Prostate gland (tissue), 2 donors: ENCODE measurements around the gene CCDC136.

ENCODE experiments used
- CTCF ChIP-seq, 4 experiments: fragments of 200-600 bp in 2 of 4; fragments of 450-650 bp in 2 of 4; sonication (generic) in 2 of 4; IDR thresholded peaks; 1 replicate in 3 of 4; 2 replicates in 1 of 4; pipeline ENCODE4 v1.5.1; 2016 to 2019; ENCODE audit warnings: antibody characterized with exemption in 4 of 4, mild to moderate bottlenecking in 2 of 4, moderate library complexity in 2 of 4
- POLR2A ChIP-seq: fragments of 450-650 bp; IDR thresholded peaks from one replicate; pipeline ENCODE4 v1.6.1; 2016; ENCODE audit warnings: antibody characterized with exemption, mild to moderate bottlenecking
- POLR2AphosphoS5 ChIP-seq: sonication (generic); formaldehyde crosslinking; IDR thresholded peaks from one replicate; pipeline ENCODE4 v1.6.1; 2017; ENCODE audit warnings: antibody characterized with exemption

- TF ChIP-seq CTCF (IDR thresholded peaks at IDR 0.05), result no peak
- no peak for TF ChIP-seq POLR2AphosphoS5
- TF ChIP-seq POLR2A, result no peak
These were observed 20.1 kb downstream of the CCDC136 start for GRCh38 chr7:128811631-128812430.
